ENCODE measurements around the gene SNX10.

The SNX10 gene

DNA sequence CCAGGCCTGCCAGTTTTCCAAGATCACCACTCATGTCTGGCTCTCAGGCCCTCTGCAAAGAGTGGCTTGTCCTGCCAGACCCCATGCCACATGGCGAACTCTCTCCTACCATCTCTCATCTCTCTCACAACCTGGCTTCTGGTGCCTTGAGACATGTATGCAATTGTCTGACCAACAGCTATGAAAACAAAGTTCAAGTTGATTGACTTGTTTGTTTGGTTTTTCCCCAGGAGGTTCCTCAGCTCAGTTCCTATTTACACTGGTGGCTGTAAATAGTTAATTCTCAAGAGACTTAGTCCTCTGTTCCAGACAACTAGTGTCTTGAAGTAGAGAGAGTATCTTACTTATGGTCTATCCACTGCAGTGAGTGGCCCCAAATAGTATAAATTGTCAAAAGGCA lies 131.8 kb downstream of the SNX10 start:
- Histone ChIP-seq H2AK5ac (ENCODE audit: low read depth, low read length) (no peak overlapping the region), H3K9me3 (replicated peaks in 1 of 2; ENCODE audit: control insufficient read depth in 2 of 2, insufficient read depth in 1 of 2, low read depth in 1 of 2, low read length in 2 of 2) (no peaks in the 10 kb centered on the region), H4K8ac (ENCODE audit: low read depth, low read length) (no peak overlapping the region), H3K18ac (ENCODE audit: low read length) (no peak overlapping the region), H3K4ac (ENCODE audit: low read length) (no peak overlapping the region), H3K23ac (ENCODE audit: low read depth, low read length, poor library complexity) (no peak overlapping the region), H4K91ac (ENCODE audit: low read depth, low read length, poor library complexity) (no peak overlapping the region), H2BK5ac (ENCODE audit: low read length) (no peak overlapping the region), H3K4me2 (ENCODE audit: insufficient read depth, low read length, poor library complexity, severe bottlenecking) (no peak overlapping the region), H3K4me1 (ENCODE audit: control insufficient read depth in 2 of 2, insufficient read depth in 1 of 2, low read depth in 1 of 2, low read length in 2 of 2) (peaks cover 6 to 8% of the 10 kb centered on the region in 2 donors), H2BK120ac (ENCODE audit: low read depth, low read length) (no peak overlapping the region), H3K79me1 (ENCODE audit: low read depth, low read length) (no peaks in the 10 kb centered on the region), H2AFZ (ENCODE audit: low read length) (no peak overlapping the region), H3K9ac (ENCODE audit: low read depth, low read length, poor library complexity) (peak overlapping the region; percentile 32), H3K27me3 (ENCODE audit: control insufficient read depth in 3 of 3, insufficient read depth in 3 of 3, low read depth in 1 of 3, low read length in 3 of 3) (no peaks in the 10 kb centered on the region), H3K36me3 (replicated peaks in 1 of 2; ENCODE audit: control insufficient read depth in 2 of 2, insufficient read depth in 2 of 2, low read length in 2 of 2) (no peaks in the 10 kb centered on the region), H2BK15ac (ENCODE audit: low read length) (no peak overlapping the region), H3K4me3 (ENCODE audit: low read length in 2 of 2) (no peak overlapping the region), H3K27ac (replicated peaks; ENCODE audit: low read length) (no peak overlapping the region), H2BK12ac (ENCODE audit: low read length) (no peak overlapping the region), H3K14ac (ENCODE audit: low read length) (no peak overlapping the region)
- no peak for DNase-seq (ENCODE audit: low spot score)
- WGBS, 2 donors (ENCODE audit: extremely low coverage in 2 of 2, insufficient read length in 2 of 2, insufficient replicate concordance in 1 of 2): no CpG with 5 or more reads among the region's 1 CpG

All from neuronal stem cell (in vitro differentiated cells).